SK-N-SH treated with all-trans-retinoic acid at 6 μM for 48 hours (cell line): ENCODE results near the gene ATP6V0E1.
A peak's percentile ranks its signal among the peaks of the same experiment; 100 is the strongest.

ENCODE experiments used
- ATAC-seq: fragments of 200-7000 bp; cut with Tn5 transposase; 3 replicates; pipeline ENCODE4 v1.9.1; 2020; ENCODE audit warnings: mild to moderate bottlenecking, moderate library complexity
- ARNTL ChIP-seq: fragments of 450-650 bp; formaldehyde crosslinking; IDR thresholded peaks from 2 replicates; pipeline ENCODE4 v1.5.0; 2020; ENCODE audit warnings: low read depth, mild to moderate bottlenecking, moderate library complexity, borderline replicate concordance
- BACH2 ChIP-seq: fragments of 250-450 bp; sonication (Bioruptor Pico); IDR thresholded peaks from 2 replicates; pipeline ENCODE4 v1.9.0; 2021; ENCODE audit warnings: mild to moderate bottlenecking, borderline replicate concordance
- CSDC2 ChIP-seq: fragments of 250-450 bp; sonication (Bioruptor Pico); IDR thresholded peaks from 2 replicates; pipeline ENCODE4 v1.5.0; 2020; ENCODE audit warnings: mild to moderate bottlenecking, moderate library complexity
- CSRNP3 ChIP-seq: fragments of 250-450 bp; sonication (Bioruptor Pico); IDR thresholded peaks from 2 replicates; pipeline ENCODE4 v1.5.1; 2021; ENCODE audit warnings: mild to moderate bottlenecking, moderate library complexity
- ESRRG ChIP-seq: fragments of 250-450 bp; sonication (Bioruptor Pico); IDR thresholded peaks from 2 replicates; pipeline ENCODE4 v1.6.1; 2021; ENCODE audit warnings: mild to moderate bottlenecking
- GLIS3 ChIP-seq: fragments of 250-450 bp; sonication (Bioruptor Pico); IDR thresholded peaks from 2 replicates; pipeline ENCODE4 v1.5.0; 2020; ENCODE audit warnings: mild to moderate bottlenecking, moderate library complexity
- ISL1 ChIP-seq: fragments of 250-450 bp; sonication (Bioruptor Pico); IDR thresholded peaks from 2 replicates; pipeline ENCODE4 v2.1.2; 2022; ENCODE audit warnings: mild to moderate bottlenecking, moderate library complexity
- PATZ1 ChIP-seq: fragments of 250-450 bp; sonication (Bioruptor Pico); IDR thresholded peaks from 2 replicates; pipeline ENCODE4 v1.8.0; 2020; ENCODE audit warnings: mild to moderate bottlenecking, moderate library complexity, borderline replicate concordance
- POU6F1 ChIP-seq: fragments of 250-450 bp; sonication (Bioruptor Pico); IDR thresholded peaks from 2 replicates; pipeline ENCODE4 v1.8.0; 2021; ENCODE audit warnings: low read depth, mild to moderate bottlenecking, moderate library complexity, borderline replicate concordance
- PPARA ChIP-seq: fragments of 250-450 bp; sonication (Bioruptor Pico); IDR thresholded peaks from 2 replicates; pipeline ENCODE4 v1.5.0; 2020; ENCODE audit warnings: mild to moderate bottlenecking, borderline replicate concordance
- RARB ChIP-seq: fragments of 250-450 bp; sonication (Bioruptor Pico); IDR thresholded peaks from 2 replicates; pipeline ENCODE4 v1.8.0; 2021; ENCODE audit warnings: mild to moderate bottlenecking, moderate library complexity
- SNAI2 ChIP-seq: fragments of 250-450 bp; sonication (Bioruptor Pico); IDR thresholded peaks from 2 replicates; pipeline ENCODE4 v1.5.0; 2020; ENCODE audit warnings: mild to moderate bottlenecking, moderate library complexity
- TCF4 ChIP-seq: fragments of 250-450 bp; sonication (Bioruptor Pico); IDR thresholded peaks from 2 replicates; pipeline ENCODE4 v1.8.0; 2021; ENCODE audit warnings: mild to moderate bottlenecking, moderate library complexity, borderline replicate concordance
- TSHZ2 ChIP-seq: fragments of 250-450 bp; sonication (Bioruptor Pico); IDR thresholded peaks from 2 replicates; pipeline ENCODE4 v1.5.0; 2020; ENCODE audit warnings: mild to moderate bottlenecking, moderate library complexity
- ZC3H10 ChIP-seq: fragments of 250-450 bp; sonication (Bioruptor Pico); IDR thresholded peaks from 2 replicates; pipeline ENCODE4 v1.5.1; 2021; ENCODE audit warnings: mild to moderate bottlenecking, moderate library complexity
- ZFP3 ChIP-seq: fragments of 250-450 bp; sonication (Bioruptor Pico); IDR thresholded peaks from 2 replicates; pipeline ENCODE4 v1.5.0; 2020; ENCODE audit warnings: mild to moderate bottlenecking, moderate library complexity
- ZFP30 ChIP-seq: fragments of 450-650 bp; formaldehyde crosslinking; IDR thresholded peaks from 2 replicates; pipeline ENCODE4 v1.5.0; 2022; ENCODE audit warnings: mild to moderate bottlenecking, moderate library complexity
- ZNF565 ChIP-seq: fragments of 450-650 bp; formaldehyde crosslinking; conservative IDR thresholded peaks from 2 replicates; pipeline ENCODE4 v1.5.0; 2020; ENCODE audit warnings: low read depth, mild to moderate bottlenecking, moderate library complexity
- ZNF70 ChIP-seq: fragments of 450-650 bp; formaldehyde crosslinking; IDR thresholded peaks from 2 replicates; pipeline ENCODE4 v1.5.0; 2020; ENCODE audit warnings: mild to moderate bottlenecking, moderate library complexity

ATP6V0E1 gene

GRCh38 chr5:172951371-172952033 lies 32.1 kb upstream of the ATP6V0E1 start:
- no peak for TF ChIP-seq ZNF565
- no peak for TF ChIP-seq ZFP30
- TF ChIP-seq ZC3H10 (CRISPR knock-in tag) = no peak
- no peak for TF ChIP-seq ZNF70
- no peak for TF ChIP-seq CSRNP3 (CRISPR knock-in tag)
- no peak for TF ChIP-seq PPARA (CRISPR knock-in tag)
- no peak for TF ChIP-seq ISL1 (CRISPR knock-in tag)
- no peak for TF ChIP-seq BACH2 (CRISPR knock-in tag)
- no peak for TF ChIP-seq GLIS3 (CRISPR knock-in tag)
- no peak for TF ChIP-seq TSHZ2 (CRISPR knock-in tag)
- TF ChIP-seq RARB (CRISPR knock-in tag) = no peak
- ATAC-seq = no peak

- peak; percentile 41 for TF ChIP-seq ISL1 (CRISPR knock-in tag)
- TF ChIP-seq ZNF70 = no peak
- TF ChIP-seq RARB (CRISPR knock-in tag) = no peak
- TF ChIP-seq ZFP3 (CRISPR knock-in tag) = peak; percentile 44; the same call in 1 of the 2 replicates
- no peak for TF ChIP-seq SNAI2 (CRISPR knock-in tag)
- TF ChIP-seq PATZ1 (CRISPR knock-in tag) = no peak
- no peak for TF ChIP-seq CSDC2 (CRISPR knock-in tag)
- TF ChIP-seq, all 23 proteins: peak for 2
- peak; percentile 70 for ATAC-seq
Observed at GRCh38 chr5:172952034-172952511, 31.5 kb upstream of the ATP6V0E1 start.

- TF ChIP-seq ZFP3 (CRISPR knock-in tag) = peak; percentile 34; the same call in 1 of the 2 replicates
- no peak for TF ChIP-seq ZFP30
- no peak; the same call in 2 of the 3 replicates for ATAC-seq
Observed at GRCh38 chr5:172953776-172954675, 29.5 kb upstream of the ATP6V0E1 start.

- no peak for ATAC-seq
- TF ChIP-seq POU6F1 (CRISPR knock-in tag) (no peak), ZC3H10 (CRISPR knock-in tag) (no peak)
Observed at GRCh38 chr5:172954751-172955159, 28.8 kb upstream of the ATP6V0E1 start.

GRCh38 chr5:172956228-172956627 lies 27.3 kb upstream of the ATP6V0E1 start:
- ATAC-seq = no peak
- TF ChIP-seq ZC3H10 (CRISPR knock-in tag) (no peak), RARB (CRISPR knock-in tag) (no peak), TCF4 (no peak), ESRRG (no peak), CSDC2 (CRISPR knock-in tag) (no peak), GLIS3 (CRISPR knock-in tag) (no peak), ZNF565 (no peak), ARNTL (CRISPR knock-in tag) (no peak), POU6F1 (CRISPR knock-in tag) (no peak), ZNF70 (no peak), PATZ1 (CRISPR knock-in tag) (no peak)
